Fibroblast of lung (primary cell): ENCODE data around the gene ACR. TPM values are rescaled to one million over a fixed set of nuclear protein-coding genes. Genes with fewer than 3 reads are reported as not detected.

Experiments used
- DNase-seq, 2 donors: peaks; one replicate each; pipeline versions ENCODE4 v3.0.0 to v3.0.0-alpha.2; 2010; ENCODE audit warnings: low read depth in 2 of 2
- H2AFZ ChIP-seq: 2 replicates; pipeline ENCODE4 v1.5.1; 2012; ENCODE audit warnings: low read length, control low read depth, inconsistent platforms
- H3K27ac ChIP-seq: 2 replicates; pipeline ENCODE4 v1.5.1; 2011; ENCODE audit warnings: low read length, control low read depth; ENCODE audit not compliant: insufficient read depth
- H3K27me3 ChIP-seq: 2 replicates; pipeline ENCODE4 v1.5.1; 2011; ENCODE audit warnings: mild to moderate bottlenecking, low read length; ENCODE audit not compliant: control insufficient read depth, insufficient read depth
- H3K36me3 ChIP-seq: 2 replicates; pipeline ENCODE4 v1.5.1; 2011; ENCODE audit warnings: low read length; ENCODE audit not compliant: control insufficient read depth, insufficient read depth
- H3K4me1 ChIP-seq: 2 replicates; pipeline ENCODE4 v1.5.1; 2011; ENCODE audit warnings: low read length; ENCODE audit not compliant: control insufficient read depth, insufficient read depth; ENCODE audit errors: extremely low read depth
- H3K4me2 ChIP-seq: 2 replicates; pipeline ENCODE4 v1.5.1; 2011; ENCODE audit warnings: low read length, control low read depth; ENCODE audit not compliant: insufficient read depth; ENCODE audit errors: extremely low read depth
- H3K4me3 ChIP-seq, 4 experiments: fragments of 200-600 bp in 1 of 4; sonication (generic) in 1 of 4; replicated peaks in 1 of 4; 2 replicates each; pipeline ENCODE4 v1.5.1; 2011 to 2016; ENCODE audit warnings: low read length in 4 of 4, low read depth in 3 of 4, mild to moderate bottlenecking in 3 of 4, control low read depth in 2 of 4, inconsistent platforms in 1 of 4, mixed read lengths in 1 of 4; ENCODE audit not compliant: insufficient read depth in 1 of 4; ENCODE audit errors: control extremely low read depth in 1 of 4
- H3K79me2 ChIP-seq: 2 replicates; pipeline ENCODE4 v1.5.1; 2012; ENCODE audit warnings: mild to moderate bottlenecking, low read length, inconsistent platforms; ENCODE audit not compliant: control insufficient read depth, insufficient read depth
- H3K9ac ChIP-seq: 2 replicates; pipeline ENCODE4 v1.5.1; 2011; ENCODE audit warnings: mild to moderate bottlenecking, low read length, control low read depth; ENCODE audit not compliant: insufficient read depth
- H3K9me3 ChIP-seq: 2 replicates; pipeline ENCODE4 v1.5.1; 2012; ENCODE audit warnings: low read depth, low read length; ENCODE audit not compliant: control insufficient read depth, insufficient read depth
- H4K20me1 ChIP-seq: 2 replicates; pipeline ENCODE4 v1.5.1; 2011; ENCODE audit warnings: low read length; ENCODE audit not compliant: control insufficient read depth, insufficient read depth; ENCODE audit errors: extremely low read depth
- CTCF ChIP-seq, 2 donors: IDR thresholded peaks in 1 of 2; conservative IDR thresholded peaks in 1 of 2; 1 replicate in 1 of 2; 2 replicates in 1 of 2; pipeline ENCODE4 v1.5.1; 2011 to 2012; ENCODE audit warnings: low read length in 2 of 2, control low read depth in 1 of 2, inconsistent platforms in 1 of 2, low read depth in 1 of 2, mild to moderate bottlenecking in 1 of 2
- EZH2 ChIP-seq: IDR thresholded peaks from 2 replicates; pipeline ENCODE4 v1.5.1; 2012; ENCODE audit warnings: low read length, control low read depth, mild to moderate bottlenecking; ENCODE audit errors: missing control alignments
- polyA plus RNA-seq, 2 donors: library from polyadenylated mRNA; depleted of rRNA in 1 of 2; stranded (reverse) in 1 of 2; unstranded in 1 of 2; fragments of >200 nt; gene quantifications; 2 replicates each; pipeline ENCODE4 v1.2.1, GENCODE V29; 2011 to 2012; ENCODE audit warnings: missing spikeins in 1 of 2
- total RNA-seq: library from RNA; depleted of rRNA; stranded (reverse); fragments of >200 nt; gene quantifications from 2 replicates; pipeline ENCODE4 v1.2.1, GENCODE V29; 2014

The ACR gene
- total and polyA plus RNA-seq, 2 donors (not counting 1 experiment from before 2014, with no cell fraction given) = not detected

DNA sequence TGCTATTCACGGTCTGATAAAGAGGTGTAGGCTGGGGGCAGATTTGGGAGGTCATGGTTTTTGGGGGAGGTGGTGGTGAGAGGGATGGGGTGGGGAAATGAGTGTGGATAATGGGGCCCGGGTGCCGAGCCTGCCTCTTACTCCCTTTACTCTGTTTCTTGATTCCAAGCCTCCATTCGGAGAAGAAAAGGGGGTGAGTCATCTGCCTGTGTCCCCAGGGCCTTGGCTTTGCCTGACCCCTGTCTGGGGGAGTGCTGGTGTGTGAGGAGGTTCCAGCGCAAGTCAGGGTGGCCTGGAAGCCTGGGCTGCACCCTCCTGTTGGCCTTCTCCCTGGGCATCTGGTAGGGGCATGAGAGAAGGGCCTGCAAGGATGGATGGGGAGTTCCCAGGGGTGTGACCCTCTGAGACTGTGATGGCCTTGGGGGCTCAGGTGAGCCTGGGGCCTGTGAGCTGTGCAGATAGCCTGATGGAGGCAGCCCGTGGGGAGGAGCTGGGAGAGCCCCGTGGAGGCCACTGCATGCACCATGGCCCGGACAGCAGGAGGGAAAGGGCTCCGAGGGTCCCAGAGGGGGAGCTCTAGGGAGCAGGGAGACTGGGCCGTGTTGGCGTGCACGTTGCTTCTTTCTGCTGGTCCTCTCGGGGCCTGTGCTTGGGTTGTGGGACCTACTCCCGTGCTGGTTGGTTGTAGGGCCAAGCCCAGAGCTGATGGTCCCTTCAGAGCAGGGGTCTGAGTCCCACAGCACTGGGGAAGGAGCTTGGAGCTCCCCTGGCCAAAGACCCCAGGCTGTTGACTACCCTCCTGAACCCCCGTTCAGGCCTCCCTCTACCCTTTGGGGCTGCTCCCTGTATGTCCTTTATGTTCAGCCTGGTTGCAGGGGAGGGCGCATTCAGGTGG is 26.3 kb upstream of the ACR start:
- DNase-seq = no peak

GRCh38 chr22:50712341-50713007 is 25.5 kb upstream of the ACR start:
- no peak for TF ChIP-seq EZH2
- no peak for TF ChIP-seq CTCF (conservative IDR thresholded peaks at IDR 0.05 in 1 of 2, IDR thresholded peaks at IDR 0.05 in 1 of 2; ENCODE audit: low read depth in 1 of 2, low read length in 2 of 2)
- Histone ChIP-seq H3K4me3 (no peak overlapping the region), H3K36me3 (no peaks in the 10 kb centered on the region), H3K4me2 (no peak overlapping the region), H2AFZ (no peak overlapping the region), H3K79me2 (no peaks in the 10 kb centered on the region), H3K9ac (no peak overlapping the region), H4K20me1 (no peaks in the 10 kb centered on the region), H3K27me3 (no peaks in the 10 kb centered on the region), H3K4me1 (no peaks in the 10 kb centered on the region), H3K27ac (no peak overlapping the region), H3K9me3 (no peaks in the 10 kb centered on the region)
- no peak for DNase-seq

More for the DNA sequence above, 26.3 kb upstream of the ACR start:
- Histone ChIP-seq H4K20me1 (no peaks in the 10 kb centered on the region), H3K79me2 (no peaks in the 10 kb centered on the region), H3K9me3 (no peaks in the 10 kb centered on the region), H3K4me3 (no peak overlapping the region), H3K4me2 (no peak overlapping the region), H3K4me1 (no peaks in the 10 kb centered on the region), H3K27me3 (no peaks in the 10 kb centered on the region), H2AFZ (no peak overlapping the region), H3K36me3 (no peaks in the 10 kb centered on the region), H3K27ac (no peak overlapping the region), H3K9ac (no peak overlapping the region)
- TF ChIP-seq CTCF (conservative IDR thresholded peaks at IDR 0.05 in 1 of 2, IDR thresholded peaks at IDR 0.05 in 1 of 2; ENCODE audit: low read depth in 1 of 2, low read length in 2 of 2) = no peak
- no peak for TF ChIP-seq EZH2

GRCh38 chr22:50713008-50713385 is 25.0 kb upstream of the ACR start:
- Histone ChIP-seq H3K79me2 (no peaks in the 10 kb centered on the region), H4K20me1 (no peaks in the 10 kb centered on the region), H3K9ac (no peak overlapping the region), H3K27ac (no peak overlapping the region), H3K36me3 (no peaks in the 10 kb centered on the region), H3K4me1 (no peaks in the 10 kb centered on the region), H2AFZ (no peak overlapping the region), H3K9me3 (no peaks in the 10 kb centered on the region), H3K4me2 (no peak overlapping the region), H3K27me3 (no peaks in the 10 kb centered on the region), H3K4me3 (no peak overlapping the region)
- TF ChIP-seq CTCF (conservative IDR thresholded peaks at IDR 0.05 in 1 of 2, IDR thresholded peaks at IDR 0.05 in 1 of 2; ENCODE audit: low read depth in 1 of 2, low read length in 2 of 2) (no peak), EZH2 (no peak)
- no peak for DNase-seq
